ENCODE measurements around the gene ENPP7.

The ENPP7 gene

GRCh38 chr17:79778504-79779083 is 47.9 kb downstream of the ENPP7 start:
- DNase-seq = no peak

GRCh38 chr17:79779084-79779529 is 48.4 kb downstream of the ENPP7 start:
- no peak for DNase-seq

GRCh38 chr17:79779661-79780365 is 49.1 kb downstream of the ENPP7 start:
- no peak for DNase-seq

GRCh38 chr17:79781012-79781650 is 50.4 kb downstream of the ENPP7 start:
- no peak for DNase-seq

GRCh38 chr17:79781736-79782575 is 51.2 kb downstream of the ENPP7 start:
- DNase-seq = no peak

GRCh38 chr17:79783891-79784290 is 53.1 kb downstream of the ENPP7 start:
- no peak for DNase-seq

- no peak for DNase-seq
These were observed 53.7 kb downstream of the ENPP7 start for GRCh38 chr17:79784353-79785016.

- DNase-seq = no peak
These were observed 54.5 kb downstream of the ENPP7 start for GRCh38 chr17:79785017-79785899.

GRCh38 chr17:79785900-79786810 is 55.4 kb downstream of the ENPP7 start:
- no peak for DNase-seq

GRCh38 chr17:79786930-79787643 is 56.3 kb downstream of the ENPP7 start:
- no peak for DNase-seq

- DNase-seq = no peak
These were observed 57.7 kb downstream of the ENPP7 start for GRCh38 chr17:79788455-79788854.

- no peak for DNase-seq
These were observed 58.5 kb downstream of the ENPP7 start for GRCh38 chr17:79788989-79789942.

- no peak for DNase-seq
These were observed 59.4 kb downstream of the ENPP7 start for GRCh38 chr17:79789943-79790804.

- no peak for DNase-seq
These were observed 60.3 kb downstream of the ENPP7 start for GRCh38 chr17:79790805-79791734.

- DNase-seq = no peak
These were observed 61.0 kb downstream of the ENPP7 start for GRCh38 chr17:79791735-79792161.

All from central memory CD4-positive, alpha-beta T cell (primary cell).